CD4-positive, alpha-beta T cell treated with Interleukin-4 for 1 hour (primary cell): Measurements from ENCODE around the gene SIRT6.
"Not testable (repeated sequence)": the region's sequence is repeated elsewhere in the genome, so short reads cannot be mapped to it uniquely, and the experiment has no call there.

ENCODE experiments used
- DNase-seq, 2 donors: peaks; one replicate each; pipeline ENCODE4 v3.0.0-alpha.2; 2020 to 2022

The SIRT6 gene

DNA sequence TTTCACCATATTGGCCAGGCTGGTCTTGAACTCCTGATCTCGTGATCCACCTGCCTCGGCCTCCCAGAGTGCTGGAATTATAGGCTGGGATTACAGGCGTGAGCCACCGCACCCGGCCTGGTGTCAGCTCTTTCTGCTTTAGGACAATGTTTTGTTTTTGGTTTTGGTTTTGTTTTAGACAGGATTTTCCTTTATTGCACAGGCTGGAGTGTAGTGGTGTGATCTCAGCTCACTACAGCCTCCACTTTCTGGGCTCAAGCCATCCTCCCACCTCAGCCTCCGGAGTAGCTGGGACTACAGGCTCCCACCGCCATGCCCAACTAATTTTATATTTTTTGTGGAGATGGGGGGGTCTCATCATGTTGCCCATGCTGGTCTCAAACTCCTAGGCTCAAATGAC, 53.3 kb downstream of the SIRT6 start:
- DNase-seq: not testable (repeated sequence)

GRCh38 chr19:4127322-4127721, 55.0 kb downstream of the SIRT6 start:
- not testable (repeated sequence) for DNase-seq

DNA sequence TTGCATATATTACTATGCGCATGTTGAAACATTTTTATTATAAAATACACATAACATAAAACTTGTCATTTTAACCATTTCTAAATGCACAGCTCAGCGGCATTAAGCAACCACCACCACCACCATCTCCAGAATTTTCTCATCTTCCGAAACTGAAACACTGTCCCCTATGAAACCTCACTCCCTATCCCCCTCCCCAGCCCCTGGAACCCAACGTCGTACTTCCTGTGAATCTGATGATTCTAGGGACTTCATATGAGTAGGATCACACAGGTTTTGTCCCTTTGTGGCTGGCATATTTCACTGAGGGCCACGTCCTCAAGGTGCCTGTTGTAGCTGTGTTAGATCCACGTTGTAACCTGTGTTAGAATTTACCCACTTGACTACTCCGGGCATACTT, 57.7 kb downstream of the SIRT6 start:
- no peak for DNase-seq
